ENCODE data around the gene RALGAPB.
"Not testable (repeated sequence)": the region's sequence is repeated elsewhere in the genome, so short reads cannot be mapped to it uniquely, and the experiment has no call there.

The RALGAPB gene

DNA sequence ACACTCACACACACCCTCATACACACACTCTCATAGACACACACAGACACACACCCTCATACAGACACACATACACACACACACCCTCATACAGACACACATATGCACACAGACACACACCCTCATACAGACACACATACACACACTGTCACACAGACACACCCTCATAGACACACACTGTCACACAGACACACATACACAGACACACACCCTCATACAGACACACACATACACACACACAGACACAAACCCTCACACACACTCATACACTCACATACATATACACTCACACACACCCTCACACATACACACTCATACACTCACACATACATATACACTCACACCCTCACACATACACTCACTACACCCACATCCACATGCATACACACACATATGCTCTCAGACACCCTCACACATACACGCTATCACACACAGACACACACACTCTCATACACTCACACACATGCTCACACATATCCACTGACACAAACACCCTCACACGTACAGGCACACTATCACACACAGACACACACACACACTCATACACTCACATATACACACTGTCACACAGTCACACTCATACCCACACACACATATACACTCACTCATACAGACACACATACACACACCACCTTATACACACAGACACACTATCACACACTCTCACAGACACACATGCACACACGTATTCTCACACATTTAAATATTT lies 117.5 kb downstream of the RALGAPB start:
- no peak for DNase-seq

DNA sequence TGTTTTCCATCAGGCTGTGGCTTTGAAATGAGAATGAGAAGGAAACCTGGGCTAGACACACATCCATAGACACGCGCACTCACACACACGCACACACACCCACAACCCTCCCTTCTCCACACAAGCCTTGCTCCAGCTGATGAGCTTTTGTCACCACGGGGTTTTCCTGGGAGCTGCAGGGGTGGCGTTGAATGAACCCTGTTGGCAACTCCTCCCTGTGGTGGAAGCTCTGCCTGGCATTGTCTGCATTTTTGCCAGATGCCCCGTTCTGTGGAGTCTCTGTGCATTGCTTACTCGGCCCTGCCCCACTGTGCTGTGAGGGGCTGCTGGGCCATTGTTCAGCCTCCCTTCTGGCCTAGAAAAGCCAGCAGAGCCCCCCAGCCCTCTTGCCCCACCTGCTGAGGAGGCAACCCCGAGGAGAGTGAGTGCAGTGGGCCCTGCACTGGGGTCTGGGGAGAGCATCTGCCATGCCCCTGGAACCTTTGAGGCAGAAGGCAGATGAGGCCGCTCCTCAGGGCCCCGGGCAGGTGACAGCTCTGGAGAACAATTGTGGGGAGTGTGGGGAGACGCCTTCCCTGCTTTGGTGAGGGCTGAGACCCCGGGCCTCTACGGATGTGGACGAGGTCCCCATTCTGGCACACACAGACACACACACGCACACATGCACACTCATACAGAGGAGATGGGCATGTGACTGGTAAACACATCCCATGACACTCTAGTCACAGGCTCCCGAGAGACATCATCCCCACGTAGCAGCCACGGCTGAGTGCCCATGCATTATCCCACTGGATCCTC lies 118.2 kb downstream of the RALGAPB start:
- DNase-seq = no peak

DNA sequence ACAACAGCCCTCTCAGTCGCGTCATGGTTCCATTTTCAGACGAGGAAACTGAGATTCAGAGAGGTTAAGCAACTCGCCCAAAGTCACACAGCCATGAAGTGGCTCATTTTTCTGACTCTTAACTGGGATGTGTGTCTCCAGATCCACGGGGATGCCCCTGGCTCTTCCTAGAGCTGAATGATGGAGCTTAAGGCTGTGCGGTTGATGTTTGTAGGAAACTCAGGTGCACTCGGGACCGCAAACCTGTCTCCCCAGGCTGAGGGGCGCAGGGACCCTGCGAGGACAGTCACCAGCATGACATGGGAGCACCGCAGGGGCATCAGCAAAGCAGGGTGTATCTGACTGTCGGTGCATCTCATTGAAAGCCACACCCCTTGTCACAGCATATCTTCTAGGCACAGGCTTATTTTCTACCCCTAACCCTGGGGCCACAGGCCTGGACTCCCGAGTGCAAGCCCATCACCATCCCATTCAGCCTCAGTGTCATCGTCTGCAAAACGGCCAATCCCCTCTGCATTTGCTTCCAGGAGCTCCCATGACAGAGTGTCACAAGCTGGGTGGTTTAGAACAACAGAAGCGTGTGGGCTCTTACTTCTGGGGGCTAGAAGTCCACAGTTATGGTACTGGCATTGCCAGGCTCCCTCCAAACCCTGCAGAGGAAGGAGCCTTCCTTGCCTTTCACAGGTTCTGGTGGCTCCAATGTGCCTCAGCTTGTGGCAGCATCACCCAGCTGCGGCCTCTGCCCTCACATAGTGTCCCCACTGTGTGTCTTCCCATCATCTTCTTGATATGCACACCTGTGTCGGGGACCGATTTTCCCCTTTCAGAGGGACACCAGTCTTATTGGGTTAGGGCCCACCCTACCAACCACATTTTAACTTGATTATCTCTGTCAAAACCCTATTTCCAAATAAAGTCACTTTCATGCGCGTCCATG lies 119.1 kb downstream of the RALGAPB start:
- DNase-seq = no peak

DNA sequence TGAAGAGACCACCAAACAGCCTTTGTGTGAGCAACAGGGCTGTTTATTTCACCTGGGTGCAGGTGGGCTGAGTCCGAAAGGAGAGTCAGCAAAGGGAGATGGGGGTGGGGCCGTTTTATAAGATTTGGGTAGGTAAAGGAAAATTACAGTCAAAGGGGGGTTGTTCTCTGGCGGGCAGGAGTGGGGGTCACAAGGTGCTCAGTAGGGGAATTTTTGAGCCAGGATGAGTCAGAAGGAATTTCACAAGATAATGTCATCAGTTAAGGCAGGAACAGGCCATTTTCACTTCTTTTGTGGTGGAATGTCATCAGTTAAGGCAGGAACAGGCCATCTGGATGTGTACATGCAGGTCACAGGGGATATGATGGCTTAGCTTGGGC lies 119.8 kb downstream of the RALGAPB start:
- DNase-seq = not testable (repeated sequence)

DNA sequence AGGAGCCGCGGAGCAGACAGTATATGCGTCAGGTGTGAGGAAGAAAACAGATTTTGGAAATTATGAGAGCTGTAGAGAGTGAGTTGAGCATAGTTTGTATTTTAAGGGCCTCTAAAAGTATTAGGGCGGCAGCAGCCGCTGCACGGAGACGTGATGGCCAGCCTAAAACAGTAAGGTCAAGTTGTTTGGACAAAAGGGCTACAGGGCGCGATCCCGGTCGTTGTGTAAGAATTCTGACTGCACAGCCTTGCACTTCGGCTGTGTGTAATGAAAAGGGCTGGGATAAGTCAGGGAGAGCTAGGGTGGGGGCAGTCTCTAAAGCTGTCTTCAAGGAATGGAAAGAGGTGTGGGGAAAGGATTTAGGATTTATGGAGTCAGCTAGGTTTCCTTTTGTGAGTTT lies 121.6 kb downstream of the RALGAPB start:
- DNase-seq = not testable (repeated sequence)

DNA sequence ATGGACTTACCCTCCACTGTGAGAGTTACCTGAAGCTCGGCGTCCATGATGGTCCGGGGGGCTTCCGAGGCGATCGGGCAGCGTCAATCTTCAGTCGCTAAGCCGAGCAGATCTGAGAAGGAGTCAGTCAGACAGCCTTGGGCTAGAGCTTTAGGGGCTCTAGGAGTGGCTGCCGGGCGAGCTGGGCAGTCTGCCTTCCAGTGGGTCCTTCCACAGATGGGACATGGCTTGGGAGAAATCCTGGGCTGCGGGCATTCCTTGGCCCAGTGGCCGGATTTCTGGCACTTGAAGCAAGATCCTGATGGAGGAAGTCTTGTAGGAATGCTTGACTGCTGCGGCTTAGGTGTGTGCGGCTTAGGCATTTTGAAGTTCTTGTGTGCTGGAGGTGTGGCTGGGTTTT lies 123.2 kb downstream of the RALGAPB start:
- DNase-seq = not testable (repeated sequence)

DNA sequence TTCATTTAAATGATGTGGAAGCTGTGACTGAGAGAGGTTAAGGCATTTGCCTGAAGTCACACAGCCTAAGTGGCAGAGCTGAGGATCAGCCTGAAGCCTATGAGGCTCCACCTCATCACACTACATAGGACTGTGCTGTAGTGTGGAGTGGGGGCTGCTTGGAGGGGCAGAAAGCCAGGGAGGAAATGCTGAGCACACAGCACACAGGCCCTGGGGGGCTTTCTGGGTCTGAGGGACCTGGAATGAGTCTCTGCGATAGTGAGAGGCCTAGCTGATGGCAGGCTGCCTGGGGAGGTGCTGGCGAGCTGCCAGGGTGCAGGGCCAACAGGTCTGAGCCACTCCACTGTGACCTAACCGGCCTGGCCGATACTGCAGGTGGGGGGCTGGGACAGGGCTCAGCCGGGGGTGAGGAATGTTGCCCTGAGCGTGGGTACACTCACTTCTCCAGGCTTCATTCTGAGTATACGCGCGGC lies 126.8 kb downstream of the RALGAPB start:
- no peak for DNase-seq

DNA sequence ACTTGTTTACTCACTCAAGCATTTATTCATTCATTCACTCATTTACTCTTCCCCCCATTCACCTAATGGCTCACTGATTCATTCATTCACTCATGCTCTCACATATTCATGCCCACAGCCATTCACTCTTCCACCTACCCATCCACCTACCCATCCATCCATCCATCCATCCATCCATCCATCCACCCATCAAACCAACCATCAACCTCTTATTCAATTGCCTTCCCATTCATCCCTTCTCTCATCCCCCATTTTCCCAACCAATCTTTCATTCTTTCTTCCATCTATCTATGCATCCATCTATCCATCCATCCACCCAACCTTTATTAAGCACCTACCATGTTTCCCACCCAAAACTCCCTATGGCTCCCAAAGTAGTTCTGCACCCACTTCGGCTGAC lies 127.4 kb downstream of the RALGAPB start:
- no peak for DNase-seq

DNA sequence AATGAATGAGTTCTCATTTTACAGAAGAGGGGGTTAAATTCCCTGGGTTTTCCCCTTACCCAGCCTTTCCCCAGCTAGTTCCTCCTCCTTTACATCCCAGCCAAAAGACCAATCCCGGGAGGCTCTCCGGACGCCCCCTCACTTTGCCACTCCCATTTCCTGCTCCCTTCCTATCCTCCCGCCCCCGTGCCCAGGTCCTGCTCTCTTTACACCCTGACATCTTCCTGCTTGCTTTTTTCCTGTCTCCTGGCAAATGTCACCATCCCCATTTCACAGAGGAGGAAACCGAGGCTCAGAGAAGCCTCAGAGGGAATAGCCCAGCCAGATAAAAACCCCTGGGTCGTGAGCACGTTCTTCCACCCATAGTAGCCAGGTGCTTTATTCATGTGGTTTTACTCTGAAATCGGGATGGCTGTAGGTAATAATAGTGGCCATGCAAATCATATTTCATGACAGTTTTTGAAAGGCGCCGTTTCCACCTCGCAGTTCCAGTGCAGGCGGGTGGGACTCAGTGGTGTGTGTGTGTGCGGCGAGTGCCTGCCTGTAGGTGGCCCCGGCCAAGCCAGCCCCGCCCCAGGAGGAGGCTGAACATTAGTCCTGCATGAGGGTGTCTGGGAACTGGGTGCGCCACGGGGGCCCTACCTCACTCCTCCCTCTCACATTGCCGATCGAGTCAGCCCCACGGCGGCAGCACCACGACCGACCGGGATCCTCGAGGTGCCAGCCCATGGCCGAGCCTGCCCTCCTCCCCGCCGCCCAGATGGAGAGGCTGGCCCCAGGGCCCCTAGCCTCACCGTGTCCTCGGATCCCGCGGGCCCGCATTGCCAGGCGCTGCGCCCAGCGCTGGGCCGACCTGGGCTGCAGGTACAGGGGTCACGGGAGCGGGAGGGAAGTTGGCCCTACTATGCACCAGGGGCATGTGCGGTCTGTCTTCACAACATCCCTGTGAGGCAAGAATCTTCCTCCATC lies 128.9 kb downstream of the RALGAPB start, which contains the start of gene ARHGAP40:
Gene ARHGAP40 (plus strand): TSS at position 594 of the 969 bp plus-strand sequence.
- DNase-seq = no peak

DNA sequence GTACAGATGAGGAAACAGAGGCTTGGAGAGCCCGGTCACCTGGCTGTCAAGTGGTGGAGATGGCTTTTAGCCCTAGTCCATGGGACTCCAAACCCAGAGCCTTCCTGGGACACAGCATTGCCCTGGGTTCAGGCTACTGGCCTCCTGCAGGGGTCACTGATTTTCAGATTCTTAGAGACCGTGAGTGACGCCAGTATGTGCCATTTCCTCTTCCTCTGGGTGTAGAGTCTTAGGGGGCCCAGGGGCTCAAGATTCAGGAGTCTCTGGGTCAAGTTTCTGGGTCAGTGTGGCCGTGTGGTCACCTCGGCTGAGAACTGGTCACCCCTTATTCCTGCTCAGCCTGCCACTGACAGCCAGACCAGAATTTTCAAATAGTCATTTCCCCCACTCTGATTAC lies 129.5 kb downstream of the RALGAPB start:
- no peak for DNase-seq

DNA sequence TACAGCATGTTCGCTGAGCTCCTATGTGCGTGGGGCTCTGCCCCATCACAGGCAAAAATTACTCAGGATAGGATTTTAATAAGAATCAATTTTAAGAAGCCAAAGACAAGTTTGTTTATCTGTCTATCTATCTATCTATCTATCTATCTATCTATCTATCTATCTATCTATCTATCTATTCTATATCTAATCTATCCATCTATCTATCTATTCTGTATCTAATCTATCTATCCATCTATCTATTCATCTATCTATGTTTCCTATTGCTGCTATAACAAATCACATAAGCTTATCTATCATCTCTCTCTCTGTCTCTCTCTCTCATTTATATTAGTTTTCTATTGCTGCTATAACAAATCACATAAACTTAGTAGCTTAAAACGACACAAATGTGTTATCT lies 130.6 kb downstream of the RALGAPB start:
- no peak for DNase-seq

DNA sequence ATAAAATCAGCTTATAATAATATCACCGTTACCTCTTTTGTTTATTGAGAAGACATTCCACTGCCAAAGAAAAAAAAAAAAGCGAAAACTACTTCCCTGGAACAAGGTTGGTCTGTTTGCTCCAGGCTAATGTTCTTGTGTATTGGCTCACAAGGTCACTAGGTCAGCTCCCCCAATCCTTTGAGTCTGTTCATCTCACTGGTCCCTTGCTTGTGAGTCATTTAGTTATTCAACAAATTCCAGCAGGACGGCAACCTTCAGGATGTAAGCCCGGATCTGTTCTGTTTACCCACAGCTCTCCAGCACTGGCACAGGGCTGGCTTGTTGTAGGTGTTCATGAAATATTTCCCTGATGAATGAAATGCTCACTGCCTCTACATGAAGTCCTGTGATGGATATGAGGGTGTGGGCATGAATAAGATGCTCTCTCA lies 132.2 kb downstream of the RALGAPB start:
- DNase-seq = no peak

DNA sequence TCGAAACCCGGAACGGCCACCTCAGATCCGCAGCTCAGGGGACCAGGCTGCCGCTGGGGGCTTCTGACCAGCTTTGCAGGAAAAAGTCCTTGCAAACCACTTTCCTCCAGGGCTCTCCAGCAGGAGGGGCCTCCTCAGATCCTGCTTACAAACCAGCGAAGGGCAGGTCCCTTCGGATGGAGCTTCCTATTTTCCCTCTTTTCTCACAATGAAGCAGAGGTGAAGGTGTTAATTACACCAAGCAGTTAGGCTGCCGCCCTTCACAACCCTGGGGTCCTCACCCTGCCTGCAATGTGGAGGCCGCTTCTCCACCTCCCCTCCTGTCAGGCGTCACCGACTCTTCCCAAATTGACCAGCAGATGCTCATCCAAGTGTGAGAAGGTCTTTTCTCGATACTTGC lies 134.7 kb downstream of the RALGAPB start:
- no peak for DNase-seq

DNA sequence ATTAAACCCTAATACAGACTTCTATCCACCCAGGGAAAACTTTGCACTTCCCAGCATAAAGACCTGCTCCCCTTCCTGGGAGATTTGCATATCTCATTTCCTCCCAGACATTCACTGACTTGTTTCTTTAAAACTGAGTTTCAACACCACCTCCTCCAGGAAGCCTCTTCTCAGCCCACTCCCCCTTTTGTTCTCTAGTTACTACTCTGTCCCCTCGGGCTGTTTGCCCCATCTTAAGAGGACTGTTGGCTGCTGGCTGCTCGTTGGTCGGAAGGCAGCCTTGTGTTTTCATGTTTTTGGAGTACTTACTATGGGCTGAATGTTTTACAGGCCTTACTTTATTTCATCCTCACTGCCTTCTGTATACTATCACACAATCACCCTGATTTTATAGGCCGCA lies 135.5 kb downstream of the RALGAPB start:
- no peak for DNase-seq

DNA sequence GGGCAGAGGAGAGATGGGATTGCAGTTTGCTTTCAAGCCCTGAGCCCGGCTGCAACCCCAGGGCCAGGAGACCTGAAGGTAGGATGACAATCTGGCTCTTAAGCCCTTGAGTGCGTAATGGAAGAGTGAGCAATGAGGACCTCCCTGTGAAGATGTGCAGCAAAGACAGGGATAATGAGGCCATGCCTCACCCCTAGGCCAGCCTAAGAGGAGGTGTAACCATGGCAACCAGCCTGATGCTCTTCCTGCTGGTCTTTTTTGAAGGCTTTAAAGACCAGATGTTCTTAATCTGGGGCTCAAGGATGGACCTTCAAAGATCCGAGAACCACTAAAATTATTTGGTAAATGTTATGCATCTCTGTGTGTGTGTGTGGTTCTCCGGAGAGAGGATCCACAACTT lies 137.2 kb downstream of the RALGAPB start:
- DNase-seq = no peak

DNA sequence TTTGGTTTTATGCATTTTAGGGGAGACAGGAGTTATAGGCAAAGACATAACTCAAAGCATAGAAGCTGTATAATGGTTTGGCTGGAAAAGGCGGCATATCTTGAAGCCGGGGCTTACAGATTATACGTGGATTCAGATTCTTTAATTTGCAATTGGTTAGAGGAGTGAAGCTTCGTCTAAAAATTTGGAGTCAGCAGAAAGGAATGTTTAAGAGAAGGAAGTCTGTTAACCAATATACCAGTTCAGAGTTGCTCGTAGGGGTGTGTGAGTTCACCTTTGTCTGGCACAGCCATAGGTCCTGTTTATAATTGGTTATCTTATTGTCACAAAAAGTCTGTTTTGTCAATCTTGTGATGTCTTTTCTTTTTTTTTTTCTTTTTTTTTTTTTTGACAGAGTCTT lies 137.9 kb downstream of the RALGAPB start:
- DNase-seq = no peak

DNA sequence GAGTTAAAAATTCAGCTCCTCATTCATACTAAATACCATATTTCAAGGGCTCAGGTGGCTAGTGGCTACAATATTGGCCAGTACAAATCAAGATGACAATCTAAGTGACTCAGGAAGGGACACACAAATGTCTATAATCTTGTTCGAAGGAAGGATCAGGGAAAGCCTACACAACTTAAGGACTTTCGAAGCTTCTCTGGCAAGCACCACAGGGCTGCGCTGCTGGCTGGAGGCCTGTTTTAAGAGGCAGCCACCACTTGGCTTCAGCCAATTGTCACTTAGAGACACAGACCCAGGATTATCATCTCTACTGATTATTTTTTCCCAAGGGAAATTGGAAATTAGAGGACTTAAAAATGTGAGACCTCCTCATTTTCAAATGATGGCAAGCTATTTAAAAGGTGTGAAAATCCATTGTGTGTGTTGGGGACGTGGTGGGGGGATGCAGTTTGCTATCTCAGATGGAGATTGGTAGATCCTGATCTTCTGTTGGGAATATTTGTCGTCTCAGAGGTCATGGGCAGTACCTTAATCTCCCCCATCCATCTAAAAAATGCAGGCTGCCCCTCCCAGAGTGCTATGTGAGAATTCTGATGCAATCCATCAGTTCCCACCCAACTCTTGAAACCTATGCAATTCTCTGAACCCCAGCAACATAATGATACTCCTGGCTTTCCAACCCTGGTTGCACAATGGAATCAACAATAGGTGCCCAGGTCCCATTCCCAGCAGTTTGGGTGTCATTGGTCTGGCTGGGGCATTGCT lies 140.3 kb downstream of the RALGAPB start:
- no peak for DNase-seq

DNA sequence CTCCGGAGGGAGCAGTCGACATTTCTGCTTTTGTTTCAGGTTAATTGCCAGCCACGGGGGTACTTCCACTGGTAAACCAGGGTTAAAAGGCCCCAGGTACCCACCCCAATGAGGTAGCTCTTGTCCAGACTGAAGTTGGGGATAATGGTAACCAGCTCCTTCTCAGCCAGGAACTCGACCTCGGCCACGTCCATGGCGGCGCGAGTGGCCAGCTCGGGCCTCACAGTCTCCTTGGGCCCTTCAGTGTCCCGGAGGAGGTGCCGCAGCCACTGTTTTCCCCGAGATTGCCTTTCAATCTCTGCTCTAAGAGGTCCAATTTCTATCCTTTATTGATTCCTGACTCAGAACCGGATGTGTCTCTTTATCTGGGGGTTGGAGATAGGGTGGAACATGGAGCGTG lies 142.6 kb downstream of the RALGAPB start:
- no peak for DNase-seq

DNA sequence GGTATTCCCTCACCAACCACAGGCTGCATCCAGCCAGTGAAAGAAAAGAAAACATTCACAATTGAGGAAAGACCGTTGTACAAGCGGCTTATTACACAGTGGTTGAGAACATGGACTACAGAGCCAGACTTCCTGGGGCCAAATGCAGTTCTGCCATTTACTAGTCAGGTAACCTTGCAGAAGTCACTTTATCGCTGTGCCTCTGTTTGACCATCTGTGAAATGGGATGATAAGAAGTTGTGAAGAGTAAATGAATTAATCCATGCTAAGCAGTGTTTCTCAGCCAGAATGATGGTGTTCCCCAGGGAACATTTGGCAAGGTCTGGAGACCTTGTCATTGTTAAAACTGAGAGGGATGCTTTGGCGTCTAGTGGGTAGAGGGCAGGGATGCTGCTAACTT lies 143.8 kb downstream of the RALGAPB start:
- no peak for DNase-seq

DNA sequence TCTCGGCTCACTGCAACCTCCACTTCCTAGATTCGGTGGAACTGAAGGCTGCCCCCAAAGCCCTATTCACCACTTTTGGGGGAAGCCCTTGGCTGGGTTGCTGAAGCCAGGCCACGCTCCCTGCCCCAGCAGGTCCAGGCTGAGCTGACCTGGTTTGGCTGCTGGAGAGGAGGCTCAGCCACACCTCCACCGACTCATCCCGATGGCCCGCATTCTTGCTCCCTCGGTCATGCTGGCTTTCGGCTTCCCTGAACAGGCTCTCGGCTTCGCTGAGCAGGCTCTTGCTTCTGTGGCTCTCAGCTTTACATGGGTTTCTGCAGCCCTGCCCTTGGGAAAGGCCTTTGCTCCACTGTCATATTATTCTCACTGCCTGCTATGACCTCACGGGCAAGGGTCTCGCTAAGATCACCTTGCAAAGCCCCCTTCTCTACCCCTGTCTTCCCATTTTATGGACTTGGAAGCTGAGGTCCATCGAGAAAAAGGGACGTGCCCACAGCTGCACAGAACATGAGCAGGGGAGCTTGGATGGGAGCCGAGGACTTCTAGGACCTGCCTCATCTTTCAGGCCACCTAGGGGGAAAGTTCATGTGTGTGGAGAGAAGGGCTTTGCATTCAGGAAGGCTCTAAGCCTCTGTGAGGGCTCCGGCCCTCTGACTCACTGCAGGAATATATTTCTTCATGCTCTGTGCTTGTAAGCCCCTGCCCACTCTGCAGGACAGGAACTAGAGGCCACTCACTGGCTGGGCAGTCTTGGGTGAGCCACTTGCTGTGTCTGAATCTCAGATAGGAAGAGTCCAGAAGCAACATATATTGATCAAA lies 144.6 kb downstream of the RALGAPB start:
- DNase-seq = no peak

Data from NK-92 treated with Interleukin-12 subunit alpha and Interleukin-12 subunit beta, amount 100 ng/mL, for 24 hours (cell line).